Stimulated activated CD4-positive, alpha-beta T cell treated with anti-CD3 and anti-CD28 coated beads, Interleukin-4, amount 100 ng/mL, for 24 hours (primary cell): Measurements from ENCODE around the gene HELZ.
"Not testable (repeated sequence)": the region's sequence is repeated elsewhere in the genome, so short reads cannot be mapped to it uniquely, and the experiment has no call there.

Experiments used
- DNase-seq: peaks from one replicate; pipeline ENCODE4 v3.0.0-alpha.2; 2020

Gene HELZ

DNA sequence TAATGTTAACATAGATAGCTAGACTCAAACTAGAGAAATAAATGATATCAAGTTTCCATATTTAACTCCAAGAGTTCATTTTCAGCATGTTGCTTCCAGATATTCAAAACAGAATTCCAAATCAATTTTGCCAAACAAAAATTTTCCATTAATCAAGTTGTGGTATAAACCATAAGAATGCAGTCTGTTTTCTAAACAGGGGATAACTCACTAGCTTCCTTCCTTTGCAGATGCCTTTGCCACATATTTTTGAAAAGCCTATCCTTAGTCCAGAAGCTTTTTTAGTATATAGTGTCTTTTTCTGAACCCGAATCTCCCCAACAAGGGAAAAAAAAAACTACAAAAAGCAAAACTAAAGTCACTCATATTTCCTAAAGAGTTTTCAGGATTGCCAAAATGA is 61.5 kb downstream of the HELZ start:
- no peak for DNase-seq

DNA sequence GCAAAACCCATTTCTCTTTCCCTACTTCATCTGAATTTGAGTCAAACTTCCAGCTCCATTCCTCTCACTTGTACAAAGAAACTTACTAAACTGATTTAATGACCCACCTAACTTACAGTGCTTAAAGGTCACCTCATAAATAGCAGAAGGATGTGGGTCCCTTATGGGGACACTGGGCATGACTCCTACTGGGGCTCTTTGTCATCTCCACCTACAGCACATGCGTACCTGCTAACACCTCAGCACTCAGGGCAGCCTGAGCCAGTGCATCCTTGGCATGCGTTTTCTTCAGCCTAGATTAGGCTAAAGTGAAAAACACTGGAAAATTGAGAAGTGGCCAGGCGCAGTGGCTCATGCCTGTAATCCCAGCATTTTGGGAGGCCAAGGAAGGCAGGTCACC is 63.2 kb downstream of the HELZ start:
- no peak for DNase-seq

DNA sequence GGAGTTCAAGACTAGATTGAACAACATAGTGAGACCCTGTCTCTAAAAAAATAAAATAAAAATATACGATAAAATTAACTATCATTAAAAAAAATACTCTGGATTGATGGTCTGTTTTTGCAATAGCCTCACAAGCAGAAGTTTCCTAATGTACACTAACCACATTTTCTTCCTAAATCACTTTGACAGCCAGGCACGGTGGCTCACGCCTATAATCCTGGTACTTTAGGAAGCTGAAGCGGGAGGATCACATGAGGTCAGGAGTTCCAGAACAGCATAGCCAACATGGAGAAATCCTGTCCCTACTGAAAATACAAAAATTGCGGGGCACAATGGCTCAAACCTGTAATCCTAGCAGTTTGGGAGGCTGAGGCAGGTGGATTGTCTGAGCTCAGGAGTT is 64.7 kb downstream of the HELZ start:
- no peak for DNase-seq

DNA sequence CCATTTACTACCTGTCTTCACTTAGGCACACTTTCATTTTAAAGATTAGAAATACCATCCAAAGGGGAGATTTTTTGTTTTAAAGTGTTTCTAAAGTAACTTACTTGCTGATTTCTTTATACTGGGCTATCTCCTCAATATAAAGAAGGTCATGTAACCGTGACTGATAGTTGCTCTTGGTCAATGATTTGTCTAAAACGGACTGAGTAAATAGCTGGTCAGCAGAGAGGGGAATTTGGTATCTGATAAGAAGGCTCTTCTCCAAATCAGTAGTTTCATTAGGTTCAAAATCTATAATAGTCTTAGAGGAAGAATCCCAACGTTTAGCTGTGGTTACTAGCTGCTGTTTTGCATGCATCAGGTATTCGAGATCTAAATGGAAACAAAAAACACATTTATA is 66.4 kb downstream of the HELZ start:
- DNase-seq = no peak

DNA sequence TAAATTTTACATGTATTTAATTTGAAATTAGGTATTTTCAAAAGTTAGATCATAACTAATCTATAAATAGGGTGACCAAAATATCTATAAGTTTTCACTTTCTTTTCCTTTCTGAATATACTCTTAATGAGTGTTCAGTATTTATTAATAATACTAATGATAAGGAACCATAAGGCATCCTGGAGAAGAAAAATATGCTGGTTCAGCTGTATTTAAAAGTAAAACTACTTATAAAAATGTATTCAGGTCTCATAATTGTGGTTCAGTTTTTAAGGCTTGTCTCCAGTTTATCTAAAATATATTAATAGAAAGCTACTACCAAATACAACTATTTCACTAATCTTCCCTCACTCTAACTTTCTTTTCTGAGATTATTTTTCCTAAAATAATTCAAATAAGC is 67.3 kb downstream of the HELZ start:
- no peak for DNase-seq

DNA sequence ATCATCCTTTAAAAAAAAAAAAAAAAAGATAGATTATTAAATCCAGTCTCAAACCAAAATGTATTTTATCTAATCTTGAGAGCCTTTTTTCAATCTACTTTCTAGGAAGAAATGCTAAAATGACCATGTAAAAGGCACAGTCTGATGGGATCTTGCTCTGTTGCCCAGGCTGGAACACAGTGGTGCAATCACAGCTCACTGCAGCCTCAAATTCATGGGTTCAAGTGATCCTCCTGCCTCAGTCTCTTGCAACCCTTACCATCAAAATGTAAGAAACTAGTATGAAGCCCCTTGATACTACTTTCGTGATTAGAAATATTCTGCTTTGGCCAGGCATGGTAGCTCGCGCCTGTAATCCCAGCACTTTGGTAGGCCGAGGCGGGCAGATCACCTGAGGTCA is 70.8 kb downstream of the HELZ start:
- DNase-seq = no peak

DNA sequence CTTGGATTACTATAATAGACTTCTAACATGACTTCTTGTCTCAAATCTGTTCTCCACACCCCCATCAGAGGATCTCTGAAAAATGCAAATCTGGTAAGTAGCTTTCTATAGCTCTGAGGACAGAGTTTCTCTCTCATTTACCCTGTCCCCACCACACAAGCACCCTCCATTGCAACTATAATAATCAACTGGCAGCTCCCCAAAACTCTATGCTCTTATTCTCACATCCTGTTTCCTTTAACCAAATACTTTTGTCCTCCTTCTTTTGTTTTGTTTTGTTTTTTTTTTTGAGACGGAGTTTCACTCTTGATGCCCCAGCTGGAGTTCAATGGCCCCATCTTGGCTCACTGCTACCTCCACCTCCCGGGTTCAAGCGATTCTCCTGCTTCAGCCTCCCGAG is 73.4 kb downstream of the HELZ start:
- no peak for DNase-seq

DNA sequence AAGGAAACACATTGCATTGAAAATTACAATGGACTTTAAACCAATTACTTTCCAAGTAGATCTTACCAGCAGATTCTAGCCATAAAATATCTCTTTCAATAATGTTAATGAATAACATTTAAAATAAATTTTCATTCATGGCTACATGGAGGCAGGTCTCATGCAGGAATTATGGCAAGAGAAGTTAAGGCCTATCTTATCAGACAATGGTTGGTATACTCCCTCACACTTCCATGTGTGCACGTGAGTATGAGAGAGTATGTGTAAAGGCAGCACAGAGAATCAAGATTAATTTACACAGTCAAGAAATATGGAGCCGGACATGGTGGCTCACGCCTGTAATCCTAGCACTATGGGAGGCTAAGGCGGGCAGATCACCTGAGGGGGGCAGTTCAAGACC is 76.5 kb downstream of the HELZ start:
- no peak for DNase-seq

DNA sequence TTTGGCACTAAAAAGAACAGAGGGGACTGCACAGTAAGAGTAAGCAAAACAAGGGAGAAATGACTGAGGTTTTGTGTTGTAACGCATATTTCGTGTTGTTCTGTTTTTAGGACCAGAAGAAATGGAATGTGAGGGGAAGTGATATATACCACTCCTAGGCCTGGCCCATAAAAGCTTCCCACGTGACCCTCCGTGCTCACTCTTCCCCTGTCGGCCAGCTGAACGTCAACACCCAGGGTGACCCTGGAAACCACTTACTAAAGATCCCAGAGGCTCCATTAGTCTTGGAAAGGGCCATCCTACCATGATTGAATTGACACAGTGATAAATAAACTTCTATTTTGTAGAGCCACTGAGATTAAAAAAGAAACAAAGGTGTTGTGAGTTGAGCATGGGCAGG is 79.8 kb downstream of the HELZ start:
- no peak for DNase-seq

DNA sequence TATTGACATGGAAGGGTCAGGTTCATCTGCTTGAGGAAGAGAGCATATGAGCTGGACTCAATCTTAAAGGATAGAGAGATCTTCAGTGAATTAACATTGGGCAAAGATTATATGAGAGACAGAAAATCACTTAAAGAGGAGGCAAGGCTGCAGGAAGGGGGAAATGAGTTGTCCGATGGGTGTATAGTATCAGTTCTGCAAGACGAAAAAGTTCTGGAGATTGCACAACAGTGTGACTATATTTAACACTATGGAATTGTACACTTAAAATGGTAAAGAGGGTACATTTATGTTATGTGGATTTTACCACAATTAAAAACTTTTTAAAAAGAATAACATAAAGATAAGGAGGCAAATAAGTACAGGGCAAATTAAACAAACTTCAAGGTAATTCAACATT is 80.7 kb downstream of the HELZ start:
- DNase-seq = no peak

DNA sequence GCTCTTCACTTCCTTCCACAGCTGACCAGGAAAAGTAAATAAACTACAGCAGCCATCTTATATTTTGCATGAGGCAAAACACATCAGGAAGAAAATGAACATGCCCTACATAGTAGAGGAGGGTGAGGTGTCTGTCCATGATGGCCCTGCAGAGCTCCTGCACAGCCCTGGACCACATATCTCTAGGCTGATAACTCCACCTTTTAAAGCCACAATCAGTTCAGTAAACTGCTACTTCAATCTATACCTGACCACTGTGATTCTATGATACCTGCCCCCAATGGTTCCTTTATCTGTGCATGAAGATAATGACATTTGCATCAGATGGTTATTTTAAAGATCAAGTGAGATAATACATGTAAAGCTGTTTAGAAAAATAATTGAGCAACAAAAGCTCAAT is 82.2 kb downstream of the HELZ start:
- DNase-seq = no peak

DNA sequence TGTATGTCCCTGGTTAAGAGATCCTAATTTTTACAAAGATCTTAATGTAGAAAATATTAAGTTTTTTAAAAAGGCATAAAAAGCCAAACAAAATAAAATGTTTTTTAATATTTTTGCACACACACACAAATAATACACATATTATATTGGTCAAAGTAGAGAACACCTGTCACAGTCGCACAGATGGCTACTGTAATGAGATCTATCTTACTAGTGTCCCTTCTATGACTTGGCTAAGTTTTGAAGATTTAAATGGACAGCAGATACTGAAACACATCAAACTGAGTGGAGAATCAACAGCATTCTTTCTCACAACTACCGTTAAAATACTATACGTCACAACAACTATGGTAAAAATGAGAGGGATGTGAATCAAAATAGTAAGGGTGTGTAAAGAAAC is 83.4 kb downstream of the HELZ start:
- no peak for DNase-seq

DNA sequence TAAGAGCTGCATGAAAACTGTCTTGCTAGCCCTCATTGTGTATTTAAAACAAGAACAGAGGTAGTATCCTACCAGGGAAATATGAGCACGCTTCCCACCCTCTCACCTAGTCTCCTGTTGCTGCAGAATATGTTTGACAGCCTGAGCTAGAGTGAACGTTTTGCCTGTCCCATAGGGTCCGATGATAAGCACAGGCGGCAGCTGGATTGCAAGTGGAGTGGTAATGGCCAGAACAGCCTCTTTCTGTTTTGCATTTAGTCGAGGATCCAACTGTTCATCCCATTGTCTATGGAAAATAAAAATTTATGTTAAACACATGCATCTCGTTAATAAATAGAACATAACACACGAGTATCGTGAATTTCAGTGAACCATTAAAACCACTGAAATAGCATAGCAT is 84.2 kb downstream of the HELZ start:
- no peak for DNase-seq

DNA sequence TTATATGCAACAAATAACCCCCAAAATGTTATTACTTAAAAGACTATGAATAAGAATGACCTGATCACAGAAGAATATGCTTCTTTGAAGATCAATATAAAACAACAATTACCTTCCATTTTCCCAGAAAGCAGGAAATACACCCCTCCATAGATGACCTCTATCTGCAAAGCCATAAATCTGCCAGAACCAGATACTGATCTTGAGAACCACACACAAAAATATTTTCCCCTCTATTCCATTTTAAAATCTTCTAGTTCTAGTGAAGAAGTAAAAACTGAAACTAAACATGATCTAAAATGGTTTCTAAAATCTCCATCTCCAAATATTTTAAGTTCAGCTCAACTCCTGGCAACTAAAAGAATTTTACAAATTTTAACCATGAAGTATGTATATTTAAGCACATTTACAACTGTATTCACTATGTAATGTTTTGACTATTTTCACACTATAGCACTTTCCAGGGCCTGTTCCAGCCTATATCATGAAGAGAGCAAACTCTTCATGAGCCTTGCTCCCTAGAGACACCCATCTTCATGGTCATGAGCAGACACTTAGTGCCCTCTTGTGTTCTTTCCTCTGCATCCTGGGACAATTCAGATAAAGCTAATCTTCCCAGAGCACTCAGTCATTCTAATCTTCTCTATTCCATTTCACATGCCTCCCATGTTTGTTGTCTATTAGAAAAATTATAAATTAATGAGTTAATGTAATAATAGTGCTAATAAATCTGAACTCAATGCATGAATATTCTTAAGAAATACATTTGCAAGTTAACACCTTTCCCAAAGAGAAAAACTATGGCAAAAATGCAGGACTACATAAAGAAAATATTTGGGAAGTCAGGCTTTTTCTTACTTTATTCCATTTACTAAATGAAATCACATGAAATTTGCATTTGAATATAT is 87.0 kb downstream of the HELZ start:
- DNase-seq = no peak

DNA sequence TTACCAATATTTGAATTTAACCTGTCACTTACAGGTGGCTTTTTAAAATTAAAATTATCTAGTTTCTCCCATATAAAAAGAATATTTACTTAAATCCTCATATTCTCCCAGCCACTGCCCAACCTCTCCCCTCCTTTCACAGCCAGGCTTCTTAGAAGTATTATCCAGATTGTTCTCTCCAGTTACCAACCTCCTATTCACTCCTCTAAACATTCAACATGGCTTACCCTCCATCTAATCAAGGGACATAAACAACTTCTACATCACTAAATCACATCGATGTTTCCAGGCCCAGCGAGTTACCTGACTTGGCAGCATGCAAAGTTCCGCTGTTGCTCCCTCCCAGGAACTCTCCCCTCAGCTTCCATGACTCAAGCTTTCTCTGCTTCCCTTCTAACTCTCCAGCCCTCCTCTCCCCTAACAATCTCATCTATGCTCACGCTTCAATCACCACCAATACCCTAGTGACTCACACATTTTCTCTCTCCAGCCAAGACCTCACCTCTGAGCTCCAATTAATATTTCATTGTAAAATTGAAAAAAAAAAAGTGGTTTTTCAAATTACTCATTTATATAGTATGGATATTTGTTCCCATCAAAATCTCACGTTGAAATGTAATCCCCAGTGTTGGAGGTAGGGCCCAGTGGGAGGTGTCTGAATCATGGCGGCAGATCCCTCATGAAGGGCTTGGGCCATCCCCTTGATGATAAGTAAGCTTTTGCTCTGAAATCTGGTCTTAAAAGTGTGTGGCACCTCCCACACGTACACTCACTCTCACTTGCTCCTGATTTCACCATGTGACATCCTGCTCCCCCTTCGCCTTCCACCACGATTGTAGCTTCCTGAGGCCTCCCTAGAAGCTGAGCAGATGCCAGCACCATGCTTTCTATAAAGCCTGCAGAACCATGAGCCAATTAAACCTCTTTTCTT is 88.5 kb downstream of the HELZ start:
- DNase-seq = peak; percentile 22

DNA sequence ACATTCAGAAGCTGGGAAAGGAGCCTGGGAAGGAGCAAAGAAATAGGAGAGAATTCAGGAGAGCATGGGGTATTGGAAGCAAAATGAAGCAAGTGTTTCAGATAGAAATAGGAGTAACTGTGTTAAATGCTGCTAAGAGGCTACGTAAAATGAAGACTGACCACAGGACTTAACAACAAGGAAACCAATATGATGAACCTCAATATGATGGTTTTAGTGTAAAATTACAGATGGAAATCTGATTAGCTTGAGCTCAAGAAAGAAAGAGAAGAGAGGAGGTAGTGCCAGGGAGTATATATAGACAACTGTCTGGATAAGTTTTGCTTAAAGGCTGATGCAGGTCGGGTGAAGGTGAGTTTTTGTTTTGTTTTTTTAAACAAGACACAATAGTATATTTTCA is 92.2 kb downstream of the HELZ start:
- no peak for DNase-seq

DNA sequence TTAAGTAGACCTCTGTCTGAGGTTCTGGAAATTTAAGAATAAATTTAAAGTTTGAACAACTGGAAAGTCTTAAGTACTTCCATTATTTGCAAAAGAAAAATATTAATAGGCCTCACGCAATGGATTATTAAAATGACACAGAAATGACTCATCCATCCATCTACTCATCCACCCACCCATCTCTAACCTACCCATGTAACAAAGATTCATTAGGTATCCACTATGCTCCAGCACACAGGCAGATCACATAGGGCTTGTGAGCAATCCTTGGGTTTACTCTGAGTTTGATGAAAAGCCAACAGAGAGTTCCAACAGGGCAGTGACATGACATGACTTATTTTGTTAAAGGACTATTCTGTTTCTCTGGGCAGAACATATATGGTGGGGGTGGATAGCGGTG is 93.3 kb downstream of the HELZ start:
- no peak for DNase-seq

DNA sequence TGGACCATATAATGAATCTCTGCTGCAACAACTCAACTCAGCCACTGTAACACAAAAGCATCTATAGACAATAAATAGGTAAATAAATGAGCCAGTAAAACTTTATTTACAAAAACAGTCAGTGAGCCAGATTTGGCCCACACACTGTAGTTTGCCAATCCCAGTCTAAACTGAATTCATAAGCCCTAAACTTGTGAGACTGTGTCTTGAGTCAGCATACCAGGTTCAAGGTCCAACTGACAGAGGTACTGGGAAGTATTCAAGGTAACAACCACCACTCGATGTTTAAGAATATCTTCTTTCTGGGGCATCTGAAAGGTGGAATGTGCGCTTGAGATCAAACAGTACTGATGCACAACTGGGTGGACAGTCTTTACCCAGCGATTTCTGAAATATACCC is 94.2 kb downstream of the HELZ start:
- no peak for DNase-seq

DNA sequence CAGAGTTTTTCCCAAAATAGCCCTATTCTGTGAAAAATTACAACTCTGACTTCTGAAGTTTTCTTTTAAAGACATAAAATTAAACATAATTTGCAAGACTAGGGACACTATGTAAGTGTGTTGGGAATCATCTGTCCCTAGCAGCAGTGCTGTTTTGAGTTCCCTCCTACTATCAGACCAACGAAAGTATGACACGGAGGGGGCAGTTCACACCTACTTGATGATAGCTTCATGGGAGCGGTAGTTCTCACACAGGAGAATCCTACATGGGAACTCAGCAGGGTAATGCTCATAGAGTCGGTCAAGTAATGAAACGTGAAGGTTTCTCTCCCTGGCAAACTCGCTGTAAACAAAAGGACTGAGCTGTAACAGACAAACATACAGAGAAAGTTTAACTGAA is 96.6 kb downstream of the HELZ start:
- no peak for DNase-seq

DNA sequence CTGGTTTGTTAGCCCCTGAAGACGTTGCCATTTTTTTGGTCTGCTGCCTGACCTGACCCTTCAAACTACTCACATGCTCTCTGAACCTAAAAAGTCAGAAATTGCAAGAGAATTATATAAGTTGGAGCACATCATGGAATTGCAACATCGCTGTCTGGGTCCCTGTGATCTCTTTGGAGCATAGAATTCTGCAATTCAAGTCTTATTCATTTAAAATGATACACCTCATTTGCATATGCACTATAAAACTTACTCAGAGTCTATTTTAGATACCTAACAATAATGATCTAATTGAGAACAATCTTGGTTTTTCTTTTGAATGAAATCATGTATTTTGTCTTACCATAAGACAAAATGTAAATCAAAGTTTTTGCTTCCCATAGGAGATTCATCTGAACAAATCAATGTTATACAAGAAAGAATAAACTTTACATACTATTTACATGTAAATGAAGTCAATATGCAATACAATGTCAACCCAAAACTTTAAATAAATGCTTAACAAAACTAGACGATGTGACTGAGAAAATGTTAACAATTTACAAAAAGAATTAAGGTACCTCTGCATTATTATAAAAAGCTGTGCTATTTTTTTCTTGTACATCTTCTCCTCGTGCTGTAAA is 99.7 kb downstream of the HELZ start:
- no peak for DNase-seq

DNA sequence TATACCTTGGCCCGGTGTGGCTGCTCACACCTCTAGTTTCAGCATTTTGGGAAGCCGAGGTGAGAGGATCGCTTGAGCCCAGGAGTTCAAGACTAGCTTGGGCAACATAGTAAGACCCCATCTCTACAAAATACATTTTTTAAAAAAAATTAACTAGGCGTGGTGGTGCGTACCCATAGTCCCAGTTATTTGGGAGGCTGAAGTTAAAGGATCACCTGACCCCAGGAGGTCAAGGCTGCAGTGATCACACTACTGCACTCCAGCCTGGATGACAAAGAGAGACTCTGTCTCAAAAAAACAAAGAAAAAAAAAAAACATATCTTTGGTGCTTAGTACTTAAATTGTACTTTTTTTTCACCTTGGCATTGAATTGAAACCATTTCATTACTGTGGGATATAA is 101.7 kb downstream of the HELZ start:
- no peak for DNase-seq

DNA sequence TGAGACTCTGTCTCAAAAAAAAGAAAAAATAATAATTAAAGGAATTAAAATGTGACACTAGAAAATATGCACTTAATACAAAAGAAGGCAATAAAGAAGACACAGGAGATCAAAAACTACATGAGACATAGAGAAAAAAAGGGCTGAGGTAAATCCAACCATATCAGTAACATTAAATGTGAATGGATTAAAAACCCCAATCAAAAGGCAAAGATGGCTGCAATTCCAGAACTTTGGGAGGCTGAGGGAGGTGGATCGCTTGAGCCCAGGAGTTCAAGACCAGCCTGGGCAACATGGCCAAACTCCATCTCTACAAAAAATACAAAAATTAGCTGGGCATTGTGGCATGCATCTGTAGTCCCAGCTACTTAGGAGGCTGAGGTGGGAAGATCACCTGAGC is 103.0 kb downstream of the HELZ start:
- not testable (repeated sequence) for DNase-seq

DNA sequence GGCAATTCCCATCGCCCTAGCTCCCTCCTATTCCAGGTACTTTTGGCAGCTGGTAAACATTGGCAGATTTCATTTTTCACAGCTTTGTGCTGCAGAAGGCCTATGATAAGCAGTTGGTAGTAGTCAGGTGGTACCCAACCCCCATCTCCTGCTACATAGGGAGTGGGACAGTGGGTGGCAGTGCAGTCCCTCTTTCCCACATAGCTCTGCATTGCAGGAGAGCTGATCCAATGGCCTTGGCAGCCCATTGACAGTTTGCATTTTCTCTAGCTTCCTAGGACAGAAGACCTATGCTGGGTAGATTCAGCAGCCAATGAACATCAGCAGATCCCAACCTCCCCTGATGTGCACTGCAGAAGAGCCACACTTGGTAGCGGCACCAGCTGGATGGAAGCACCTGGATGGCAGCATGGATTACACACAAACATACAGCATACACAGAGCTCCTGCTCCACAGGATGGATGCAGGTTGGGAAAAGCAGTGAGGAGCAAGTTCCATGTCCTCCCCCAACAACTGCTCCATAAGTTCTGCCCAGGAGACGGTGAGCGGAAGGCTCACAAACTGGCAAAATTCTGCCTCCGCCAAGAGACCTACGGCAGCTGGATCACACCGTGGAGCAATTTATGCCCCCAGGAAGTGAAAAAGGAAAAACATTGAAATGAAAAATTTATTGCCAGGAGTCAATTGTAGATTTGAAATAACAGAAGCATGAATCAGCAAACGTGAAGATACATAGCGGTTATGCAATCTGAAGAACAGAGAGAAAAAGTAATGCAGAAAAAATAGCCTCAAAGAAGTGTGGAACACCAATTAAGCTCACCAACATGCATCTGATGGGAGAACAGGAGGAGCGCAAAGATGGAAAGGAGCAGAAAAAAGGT is 105.0 kb downstream of the HELZ start:
- DNase-seq = no peak
